Liver (tissue), 9 donors: ENCODE results near the gene PLLP. TPM values are rescaled to one million over a fixed set of nuclear protein-coding genes. Genes with fewer than 3 reads are reported as not detected.

Experiments
- DNase-seq: peaks from one replicate; pipeline ENCODE4 v3.0.0-alpha.2; 2017; ENCODE audit warnings: low spot score
- H3K27ac ChIP-seq, 2 donors: one replicate each; pipeline ENCODE4 v1.7.0; 2013; ENCODE audit warnings: inconsistent platforms in 2 of 2, low read length in 2 of 2, control low read depth in 1 of 2, low read depth in 1 of 2, mild to moderate bottlenecking in 1 of 2
- H3K27me3 ChIP-seq, 4 donors: one replicate each; pipeline versions ENCODE4 v1.6.1 to v1.7.0; 2013; ENCODE audit warnings: low read length in 3 of 4, inconsistent platforms in 1 of 4, mild to moderate bottlenecking in 1 of 4, moderate library complexity in 1 of 4; ENCODE audit not compliant: control insufficient read depth in 4 of 4, insufficient read depth in 4 of 4
- H3K36me3 ChIP-seq, 4 donors: one replicate each; pipeline versions ENCODE4 v1.6.1 to v1.7.0; 2013; ENCODE audit warnings: low read length in 3 of 4, mild to moderate bottlenecking in 3 of 4, low read depth in 1 of 4, moderate library complexity in 1 of 4; ENCODE audit not compliant: control insufficient read depth in 4 of 4, insufficient read depth in 3 of 4
- H3K4me1 ChIP-seq, 4 donors: one replicate each; pipeline versions ENCODE4 v1.6.1 to v1.7.0; 2013; ENCODE audit warnings: low read length in 3 of 4, mild to moderate bottlenecking in 3 of 4, moderate library complexity in 1 of 4; ENCODE audit not compliant: control insufficient read depth in 4 of 4, insufficient read depth in 4 of 4
- H3K4me3 ChIP-seq, 3 donors: one replicate each; pipeline versions ENCODE4 v1.6.1 to v1.7.0; 2013; ENCODE audit warnings: low read length in 3 of 3, control low read depth in 1 of 3, low read depth in 1 of 3, mild to moderate bottlenecking in 1 of 3
- H3K9ac ChIP-seq, 2 donors: one replicate each; pipeline ENCODE4 v1.7.0; 2013; ENCODE audit warnings: low read length in 2 of 2, mild to moderate bottlenecking in 2 of 2, moderate library complexity in 2 of 2, control low read depth in 1 of 2, low read depth in 1 of 2
- H3K9me3 ChIP-seq, 4 donors: one replicate each; pipeline versions ENCODE4 v1.6.1 to v1.7.0; 2013; ENCODE audit warnings: low read length in 3 of 4; ENCODE audit not compliant: control insufficient read depth in 4 of 4
- ATF3 ChIP-seq: IDR thresholded peaks from 2 replicates; pipeline ENCODE4 v1.6.1; 2016; ENCODE audit warnings: antibody characterized with exemption
- EGR1 ChIP-seq, 2 donors: IDR thresholded peaks; 2 replicates each; pipeline ENCODE4 v1.6.1; 2016 to 2018; ENCODE audit warnings: antibody characterized with exemption in 2 of 2, low read depth in 2 of 2
- FOXA1 ChIP-seq: IDR thresholded peaks from 2 replicates; pipeline ENCODE4 v1.6.1; 2016; ENCODE audit warnings: antibody characterized with exemption
- FOXA2 ChIP-seq: IDR thresholded peaks from 2 replicates; pipeline ENCODE4 v1.6.1; 2016; ENCODE audit warnings: antibody characterized with exemption
- GABPA ChIP-seq, 2 donors: IDR thresholded peaks in 1 of 2; conservative IDR thresholded peaks in 1 of 2; 2 replicates each; pipeline ENCODE4 v1.6.1; 2016; ENCODE audit warnings: antibody characterized with exemption in 2 of 2, mild to moderate bottlenecking in 1 of 2, moderate library complexity in 1 of 2
- HNF4A ChIP-seq, 2 donors: conservative IDR thresholded peaks; 2 replicates each; pipeline ENCODE4 v1.6.1; 2016; ENCODE audit warnings: antibody characterized with exemption in 2 of 2, mild to moderate bottlenecking in 2 of 2
- HNF4G ChIP-seq: IDR thresholded peaks from 2 replicates; pipeline ENCODE4 v1.6.1; 2016; ENCODE audit warnings: antibody characterized with exemption
- RAD21 ChIP-seq, 2 donors: IDR thresholded peaks; 2 replicates each; pipeline ENCODE4 v1.6.1; 2016; ENCODE audit warnings: antibody characterized with exemption in 2 of 2, mild to moderate bottlenecking in 2 of 2
- RXRA ChIP-seq, 2 donors: IDR thresholded peaks; 2 replicates each; pipeline ENCODE4 v1.6.1; 2017 to 2018; ENCODE audit warnings: antibody characterized with exemption in 2 of 2, mild to moderate bottlenecking in 1 of 2
- SP1 ChIP-seq: IDR thresholded peaks from 2 replicates; pipeline ENCODE4 v1.6.1; 2018; ENCODE audit warnings: antibody characterized with exemption, mild to moderate bottlenecking
- TAF1 ChIP-seq: conservative IDR thresholded peaks from 2 replicates; pipeline ENCODE4 v1.6.1; 2016; ENCODE audit warnings: antibody characterized with exemption, mild to moderate bottlenecking
- YY1 ChIP-seq: IDR thresholded peaks from 2 replicates; pipeline ENCODE4 v1.6.1; 2016; ENCODE audit warnings: antibody characterized with exemption, mild to moderate bottlenecking
- WGBS: extraction: QIAGEN DNeasy Blood & Tissue Kit; methylation state at CpG from one replicate; pipeline ENCODE4 v1.1.7; 2013; 5-methylcytosine and 5-hydroxymethylcytosine counted together
- polyA plus RNA-seq, 2 donors: library from polyadenylated mRNA; stranded (reverse) in 1 of 2; unstranded in 1 of 2; fragments of 200-250 nt in 1 of 2; fragments of >200 nt in 1 of 2; fragmentation: Nextera tagmentation in 1 of 2; extraction: Ambion mirVana in 1 of 2; gene quantifications; one replicate each; pipeline versions ENCODE4 v1.2.1 to v1.2.3, GENCODE V29; 2013 to 2015
- total RNA-seq, 2 donors: library from RNA; depleted of rRNA; stranded (reverse); fragments of >200 nt; gene quantifications; one replicate each; pipeline ENCODE4 v1.2.3, GENCODE V29; 2014
- TF ChIP-seq, protein P1 (sequence below): fragments of 150-350 bp; IDR thresholded peaks from 2 replicates; pipeline ENCODE4 v1.5.1; 2017; ENCODE audit warnings: improper control_type of control experiment, low read depth, low read length; ENCODE audit not compliant: missing input control
- TF ChIP-seq, protein P2 (sequence below): IDR thresholded peaks from 2 replicates; pipeline ENCODE4 v1.6.1; 2016; ENCODE audit warnings: antibody characterized with exemption, mild to moderate bottlenecking
- TF ChIP-seq, protein P3 (sequence below): IDR thresholded peaks from 2 replicates; pipeline ENCODE4 v1.6.1; 2016; ENCODE audit warnings: antibody characterized with exemption
- donor health status: healthy.
- donor health status: healthy.
- donor health status: healthy.
- donor health status: healthy.
- donor health status: healthy.

Gene PLLP
- total and polyA plus RNA-seq, 4 donors: 1.4 to 5.2 (median 2.7) TPM

DNA sequence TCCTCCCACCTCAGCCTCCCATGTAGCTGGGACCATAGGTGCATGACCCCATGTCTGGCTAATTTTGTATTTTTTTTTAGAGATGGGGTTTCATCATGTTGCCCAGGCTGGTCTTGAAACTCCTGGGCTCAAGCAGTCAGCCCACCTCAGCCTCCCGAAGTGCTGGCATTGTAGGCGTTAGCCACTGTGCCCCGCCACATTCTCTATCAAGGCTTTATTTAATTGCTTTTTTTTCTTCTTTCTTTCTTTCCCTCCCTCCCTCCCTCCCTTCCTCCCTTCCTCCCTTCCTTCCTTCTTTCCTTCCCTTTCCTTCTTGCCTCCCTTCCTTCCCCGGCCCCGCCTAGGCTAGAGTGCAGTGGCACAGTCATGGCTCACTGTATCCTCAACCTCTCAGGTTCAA is 74.7 kb downstream of the PLLP start:
- no peaks in the 10 kb centered on the region for H3K9me3 ChIP-seq
- DNase-seq: no peak
- H3K27me3 ChIP-seq: no peaks in the 10 kb centered on the region
- no peak overlapping the region for H3K4me3 ChIP-seq
- 98% methylated on average over 5 of the region's 5 CpGs for WGBS
- no peaks in the 10 kb centered on the region for H3K4me1 ChIP-seq
- no peak overlapping the region for H3K9ac ChIP-seq
- TF ChIP-seq HNF4G: no peak
- TF ChIP-seq FOXA1: no peak
- TF ChIP-seq, protein P1, sequence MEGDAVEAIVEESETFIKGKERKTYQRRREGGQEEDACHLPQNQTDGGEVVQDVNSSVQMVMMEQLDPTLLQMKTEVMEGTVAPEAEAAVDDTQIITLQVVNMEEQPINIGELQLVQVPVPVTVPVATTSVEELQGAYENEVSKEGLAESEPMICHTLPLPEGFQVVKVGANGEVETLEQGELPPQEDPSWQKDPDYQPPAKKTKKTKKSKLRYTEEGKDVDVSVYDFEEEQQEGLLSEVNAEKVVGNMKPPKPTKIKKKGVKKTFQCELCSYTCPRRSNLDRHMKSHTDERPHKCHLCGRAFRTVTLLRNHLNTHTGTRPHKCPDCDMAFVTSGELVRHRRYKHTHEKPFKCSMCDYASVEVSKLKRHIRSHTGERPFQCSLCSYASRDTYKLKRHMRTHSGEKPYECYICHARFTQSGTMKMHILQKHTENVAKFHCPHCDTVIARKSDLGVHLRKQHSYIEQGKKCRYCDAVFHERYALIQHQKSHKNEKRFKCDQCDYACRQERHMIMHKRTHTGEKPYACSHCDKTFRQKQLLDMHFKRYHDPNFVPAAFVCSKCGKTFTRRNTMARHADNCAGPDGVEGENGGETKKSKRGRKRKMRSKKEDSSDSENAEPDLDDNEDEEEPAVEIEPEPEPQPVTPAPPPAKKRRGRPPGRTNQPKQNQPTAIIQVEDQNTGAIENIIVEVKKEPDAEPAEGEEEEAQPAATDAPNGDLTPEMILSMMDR: no peak
- TF ChIP-seq HNF4A (conservative IDR thresholded peaks at IDR 0.05): no peak
- TF ChIP-seq, protein P2, sequence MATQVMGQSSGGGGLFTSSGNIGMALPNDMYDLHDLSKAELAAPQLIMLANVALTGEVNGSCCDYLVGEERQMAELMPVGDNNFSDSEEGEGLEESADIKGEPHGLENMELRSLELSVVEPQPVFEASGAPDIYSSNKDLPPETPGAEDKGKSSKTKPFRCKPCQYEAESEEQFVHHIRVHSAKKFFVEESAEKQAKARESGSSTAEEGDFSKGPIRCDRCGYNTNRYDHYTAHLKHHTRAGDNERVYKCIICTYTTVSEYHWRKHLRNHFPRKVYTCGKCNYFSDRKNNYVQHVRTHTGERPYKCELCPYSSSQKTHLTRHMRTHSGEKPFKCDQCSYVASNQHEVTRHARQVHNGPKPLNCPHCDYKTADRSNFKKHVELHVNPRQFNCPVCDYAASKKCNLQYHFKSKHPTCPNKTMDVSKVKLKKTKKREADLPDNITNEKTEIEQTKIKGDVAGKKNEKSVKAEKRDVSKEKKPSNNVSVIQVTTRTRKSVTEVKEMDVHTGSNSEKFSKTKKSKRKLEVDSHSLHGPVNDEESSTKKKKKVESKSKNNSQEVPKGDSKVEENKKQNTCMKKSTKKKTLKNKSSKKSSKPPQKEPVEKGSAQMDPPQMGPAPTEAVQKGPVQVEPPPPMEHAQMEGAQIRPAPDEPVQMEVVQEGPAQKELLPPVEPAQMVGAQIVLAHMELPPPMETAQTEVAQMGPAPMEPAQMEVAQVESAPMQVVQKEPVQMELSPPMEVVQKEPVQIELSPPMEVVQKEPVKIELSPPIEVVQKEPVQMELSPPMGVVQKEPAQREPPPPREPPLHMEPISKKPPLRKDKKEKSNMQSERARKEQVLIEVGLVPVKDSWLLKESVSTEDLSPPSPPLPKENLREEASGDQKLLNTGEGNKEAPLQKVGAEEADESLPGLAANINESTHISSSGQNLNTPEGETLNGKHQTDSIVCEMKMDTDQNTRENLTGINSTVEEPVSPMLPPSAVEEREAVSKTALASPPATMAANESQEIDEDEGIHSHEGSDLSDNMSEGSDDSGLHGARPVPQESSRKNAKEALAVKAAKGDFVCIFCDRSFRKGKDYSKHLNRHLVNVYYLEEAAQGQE: no peak
- no peak for TF ChIP-seq YY1
- TF ChIP-seq ATF3: no peak
- TF ChIP-seq RAD21 (IDR thresholded peaks at IDR 0.05): no peak
- TF ChIP-seq TAF1: no peak
- TF ChIP-seq GABPA (IDR thresholded peaks at IDR 0.05 in 1 of 2, conservative IDR thresholded peaks at IDR 0.05 in 1 of 2): no peak
- no peak for TF ChIP-seq SP1
- no peak for TF ChIP-seq EGR1 (IDR thresholded peaks at IDR 0.05; ENCODE audit: low read depth in 2 of 2)
- H3K27ac ChIP-seq: no peak overlapping the region
- peaks cover 16 to 70% (median 52%) of the 10 kb centered on the region in 4 donors for H3K36me3 ChIP-seq

DNA sequence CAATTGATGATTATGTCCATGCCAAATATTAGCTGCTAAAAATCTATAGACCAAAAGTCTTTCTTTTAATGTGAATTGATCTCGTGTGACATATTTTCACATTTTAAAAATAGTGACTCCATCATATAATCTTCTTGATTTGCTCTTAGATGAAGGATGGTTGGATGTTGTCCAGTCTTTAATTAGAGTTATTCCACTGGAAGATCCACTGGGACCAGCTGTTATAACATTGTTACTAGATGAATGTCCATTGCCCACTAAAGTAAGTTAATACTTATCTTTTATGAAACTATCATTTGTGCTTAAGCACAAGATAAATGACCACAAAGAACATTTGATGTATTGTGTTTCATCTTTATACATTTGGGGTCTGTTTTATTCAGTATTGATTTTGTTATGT is 75.5 kb downstream of the PLLP start:
- no peak for DNase-seq
- WGBS: 98% methylated on average over 1 of the region's 1 CpG
- TF ChIP-seq SP1 (no peak), RXRA (IDR thresholded peaks at IDR 0.05) (no peak), TAF1 (no peak), HNF4A (conservative IDR thresholded peaks at IDR 0.05) (no peak), ATF3 (no peak), FOXA2 (no peak), YY1 (no peak), RAD21 (IDR thresholded peaks at IDR 0.05) (no peak), HNF4G (no peak), GABPA (IDR thresholded peaks at IDR 0.05 in 1 of 2, conservative IDR thresholded peaks at IDR 0.05 in 1 of 2) (no peak)
- TF ChIP-seq, protein P1: no peak
- TF ChIP-seq, protein P2: no peak
- TF ChIP-seq, protein P3, sequence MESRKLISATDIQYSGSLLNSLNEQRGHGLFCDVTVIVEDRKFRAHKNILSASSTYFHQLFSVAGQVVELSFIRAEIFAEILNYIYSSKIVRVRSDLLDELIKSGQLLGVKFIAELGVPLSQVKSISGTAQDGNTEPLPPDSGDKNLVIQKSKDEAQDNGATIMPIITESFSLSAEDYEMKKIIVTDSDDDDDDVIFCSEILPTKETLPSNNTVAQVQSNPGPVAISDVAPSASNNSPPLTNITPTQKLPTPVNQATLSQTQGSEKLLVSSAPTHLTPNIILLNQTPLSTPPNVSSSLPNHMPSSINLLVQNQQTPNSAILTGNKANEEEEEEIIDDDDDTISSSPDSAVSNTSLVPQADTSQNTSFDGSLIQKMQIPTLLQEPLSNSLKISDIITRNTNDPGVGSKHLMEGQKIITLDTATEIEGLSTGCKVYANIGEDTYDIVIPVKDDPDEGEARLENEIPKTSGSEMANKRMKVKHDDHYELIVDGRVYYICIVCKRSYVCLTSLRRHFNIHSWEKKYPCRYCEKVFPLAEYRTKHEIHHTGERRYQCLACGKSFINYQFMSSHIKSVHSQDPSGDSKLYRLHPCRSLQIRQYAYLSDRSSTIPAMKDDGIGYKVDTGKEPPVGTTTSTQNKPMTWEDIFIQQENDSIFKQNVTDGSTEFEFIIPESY: no peak
- no peaks in the 10 kb centered on the region for H3K27me3 ChIP-seq
- no peak overlapping the region for H3K27ac ChIP-seq
- no peak overlapping the region for H3K9ac ChIP-seq
- no peaks in the 10 kb centered on the region for H3K9me3 ChIP-seq
- H3K4me3 ChIP-seq: no peak overlapping the region
- no peaks in the 10 kb centered on the region for H3K4me1 ChIP-seq
- peaks cover 16 to 64% (median 47%) of the 10 kb centered on the region in 4 donors for H3K36me3 ChIP-seq
